Measurements from ENCODE around the gene TMED1. TPM values are rescaled to one million over a fixed set of nuclear protein-coding genes. Genes with fewer than 3 reads are reported as not detected.
"Not testable (repeated sequence)": the region's sequence is repeated elsewhere in the genome, so short reads cannot be mapped to it uniquely, and the experiment has no call there.

TMED1 gene
- polyA plus RNA-seq, 2 of the 4 experiments (the other 2 are of a cell fraction) = 29.9 to 37.0 TPM

DNA sequence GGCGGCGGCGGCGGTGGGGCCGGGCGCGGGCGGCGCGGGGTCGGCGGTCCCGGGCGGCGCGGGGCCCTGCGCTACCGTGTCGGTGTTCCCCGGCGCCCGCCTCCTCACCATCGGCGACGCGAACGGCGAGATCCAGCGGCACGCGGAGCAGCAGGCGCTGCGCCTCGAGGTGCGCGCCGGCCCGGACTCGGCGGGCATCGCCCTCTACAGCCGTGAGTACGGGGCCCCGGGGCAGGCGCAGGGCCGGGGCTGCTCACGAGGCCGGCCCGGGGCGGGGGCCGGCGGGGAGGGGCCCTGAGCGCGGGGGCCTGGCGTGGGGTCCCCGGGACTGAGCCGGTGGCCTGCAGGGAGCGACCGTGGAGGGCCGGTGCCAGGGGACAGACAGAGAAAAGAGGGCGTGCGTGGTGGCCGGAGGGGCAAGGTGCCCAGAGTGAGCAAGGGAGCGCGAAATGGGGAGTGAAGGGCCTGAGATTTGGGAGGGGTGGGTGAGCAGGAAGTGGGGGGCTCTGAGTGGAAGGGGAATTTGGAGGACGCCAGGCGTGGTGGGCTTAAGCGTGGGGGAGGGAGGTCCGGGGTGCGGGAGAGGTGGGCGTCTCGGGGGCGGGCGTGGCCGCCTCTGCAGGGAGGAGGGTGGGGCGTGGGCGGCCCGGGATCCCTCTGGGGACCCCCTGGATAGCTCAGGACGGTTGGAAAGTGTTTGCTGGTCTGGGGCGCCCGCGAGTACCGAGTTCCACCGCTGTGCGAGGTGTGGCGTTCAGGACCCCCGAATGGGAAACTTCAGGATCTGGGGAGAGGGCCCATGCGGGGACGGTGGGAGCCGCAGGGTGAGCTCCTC, 35.9 kb upstream of the TMED1 start (continued):
- TF ChIP-seq GATA3 (IDR thresholded peaks at IDR 0.05; ENCODE audit: borderline replicate concordance) (no peak), RFX5 (IDR thresholded peaks at IDR 0.05) (no peak), NR3C1 (IDR thresholded peaks at IDR 0.05) (no peak)
- TF ChIP-seq, protein P1, sequence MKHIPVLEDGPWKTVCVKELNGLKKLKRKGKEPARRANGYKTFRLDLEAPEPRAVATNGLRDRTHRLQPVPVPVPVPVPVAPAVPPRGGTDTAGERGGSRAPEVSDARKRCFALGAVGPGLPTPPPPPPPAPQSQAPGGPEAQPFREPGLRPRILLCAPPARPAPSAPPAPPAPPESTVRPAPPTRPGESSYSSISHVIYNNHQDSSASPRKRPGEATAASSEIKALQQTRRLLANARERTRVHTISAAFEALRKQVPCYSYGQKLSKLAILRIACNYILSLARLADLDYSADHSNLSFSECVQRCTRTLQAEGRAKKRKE (CRISPR knock-in tag; IDR thresholded peaks at IDR 0.05; ENCODE audit: low read depth) = no peak

DNA sequence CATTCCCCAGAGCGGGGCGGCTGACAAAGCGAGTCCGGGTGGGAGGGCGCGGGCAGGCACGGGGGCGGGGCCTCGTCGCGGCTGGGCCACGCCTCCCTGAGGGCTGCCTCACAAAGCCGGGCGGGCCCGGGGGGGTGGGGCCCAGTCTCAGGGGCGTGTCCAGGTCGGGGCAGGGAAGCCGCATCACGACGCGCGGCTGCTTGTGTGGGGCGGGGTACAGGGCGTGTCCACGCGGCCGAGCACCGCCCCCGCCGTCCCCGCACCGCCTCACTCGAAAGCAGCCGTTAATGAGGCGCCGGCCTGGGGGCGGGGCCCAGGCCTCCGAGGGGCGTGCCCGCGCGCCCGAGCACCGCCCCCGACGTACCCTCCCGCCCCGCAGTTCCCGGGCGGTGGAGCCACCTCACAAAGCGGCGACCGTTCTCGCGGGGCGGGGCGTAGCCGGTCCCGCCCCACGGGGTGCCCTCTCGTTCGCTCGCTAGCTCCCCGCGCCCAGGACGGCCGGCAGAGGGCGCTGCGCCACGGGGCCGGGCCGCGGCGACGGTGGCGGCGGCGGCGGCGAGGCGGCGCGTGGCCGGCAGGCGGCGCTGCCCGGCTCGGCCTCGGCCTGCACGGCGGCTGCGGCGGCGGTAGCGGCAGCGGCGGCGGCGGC, 35.1 kb upstream of the TMED1 start, which contains the start of gene CARM1:
Gene CARM1 (plus strand): TSS at position 599 of the 649 bp plus-strand sequence. CDS start 150 bp downstream, outside the sequence.
- ATAC-seq = peak; percentile 86 to 89
- ChIA-PET CTCF (interaction anchor here (0.6 to 1.8 kb wide), 11 partner anchors 10 to 164 kb away, joined by 3 to 6 read pairs (median 4); no protein-coding TSS in a partner anchor), POLR2A (no interaction called here)
- peaks cover 11% of the 10 kb centered on the region; the same call in 1 of the 3 replicates for H3K4me1 ChIP-seq
- TF ChIP-seq ZFP36 (IDR thresholded peaks at IDR 0.05; ENCODE audit: borderline replicate concordance, partially characterized antibody) = no peak
- TF ChIP-seq, protein P2, sequence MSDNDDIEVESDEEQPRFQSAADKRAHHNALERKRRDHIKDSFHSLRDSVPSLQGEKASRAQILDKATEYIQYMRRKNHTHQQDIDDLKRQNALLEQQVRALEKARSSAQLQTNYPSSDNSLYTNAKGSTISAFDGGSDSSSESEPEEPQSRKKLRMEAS (IDR thresholded peaks at IDR 0.05) = peak; percentile 17; the same call in 1 of the 2 replicates
- TF ChIP-seq NR3C1 (IDR thresholded peaks at IDR 0.05) = no peak
- peak; percentile 39; the same call in 2 of the 3 replicates for TF ChIP-seq SMC3 (IDR thresholded peaks at IDR 0.05)
- 0 out of 5 replicates have a peak, but pooled peaks of 1 of the 2 experiments have one; percentile 12 for TF ChIP-seq JUN (IDR thresholded peaks at IDR 0.05)
- TF ChIP-seq RAD21 (conservative IDR thresholded peaks at IDR 0.05 in 1 of 2, IDR thresholded peaks at IDR 0.05 in 1 of 2) = peak in 1 of 2 experiments; percentile 11; a peak in 1 of 5 replicates
- TF ChIP-seq, protein P3, sequence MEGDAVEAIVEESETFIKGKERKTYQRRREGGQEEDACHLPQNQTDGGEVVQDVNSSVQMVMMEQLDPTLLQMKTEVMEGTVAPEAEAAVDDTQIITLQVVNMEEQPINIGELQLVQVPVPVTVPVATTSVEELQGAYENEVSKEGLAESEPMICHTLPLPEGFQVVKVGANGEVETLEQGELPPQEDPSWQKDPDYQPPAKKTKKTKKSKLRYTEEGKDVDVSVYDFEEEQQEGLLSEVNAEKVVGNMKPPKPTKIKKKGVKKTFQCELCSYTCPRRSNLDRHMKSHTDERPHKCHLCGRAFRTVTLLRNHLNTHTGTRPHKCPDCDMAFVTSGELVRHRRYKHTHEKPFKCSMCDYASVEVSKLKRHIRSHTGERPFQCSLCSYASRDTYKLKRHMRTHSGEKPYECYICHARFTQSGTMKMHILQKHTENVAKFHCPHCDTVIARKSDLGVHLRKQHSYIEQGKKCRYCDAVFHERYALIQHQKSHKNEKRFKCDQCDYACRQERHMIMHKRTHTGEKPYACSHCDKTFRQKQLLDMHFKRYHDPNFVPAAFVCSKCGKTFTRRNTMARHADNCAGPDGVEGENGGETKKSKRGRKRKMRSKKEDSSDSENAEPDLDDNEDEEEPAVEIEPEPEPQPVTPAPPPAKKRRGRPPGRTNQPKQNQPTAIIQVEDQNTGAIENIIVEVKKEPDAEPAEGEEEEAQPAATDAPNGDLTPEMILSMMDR (IDR thresholded peaks at IDR 0.05) = peak; percentile 90
- TF ChIP-seq PHF8 (IDR thresholded peaks at IDR 0.05; ENCODE audit: borderline replicate concordance, low read depth) = no peak
- FAIRE-seq = no peak
- H3K4me3 ChIP-seq = peak within 1 kb of the TSS; percentile 99
- peak within 1 kb of the TSS; percentile 97 to 99 for H3K27ac ChIP-seq
- 0% methylated on average over 3 of the region's 99 CpGs for WGBS (ENCODE audit: missing lambda C conversion rate)
- H3K4me2 ChIP-seq = peak within 1 kb of the TSS; percentile 80
- DNase-seq (ENCODE audit: low read depth in 1 of 2, low spot score in 1 of 2) = peak; percentile 84 to 97
- no peaks in the 10 kb centered on the region for H3K9me3 ChIP-seq

DNA sequence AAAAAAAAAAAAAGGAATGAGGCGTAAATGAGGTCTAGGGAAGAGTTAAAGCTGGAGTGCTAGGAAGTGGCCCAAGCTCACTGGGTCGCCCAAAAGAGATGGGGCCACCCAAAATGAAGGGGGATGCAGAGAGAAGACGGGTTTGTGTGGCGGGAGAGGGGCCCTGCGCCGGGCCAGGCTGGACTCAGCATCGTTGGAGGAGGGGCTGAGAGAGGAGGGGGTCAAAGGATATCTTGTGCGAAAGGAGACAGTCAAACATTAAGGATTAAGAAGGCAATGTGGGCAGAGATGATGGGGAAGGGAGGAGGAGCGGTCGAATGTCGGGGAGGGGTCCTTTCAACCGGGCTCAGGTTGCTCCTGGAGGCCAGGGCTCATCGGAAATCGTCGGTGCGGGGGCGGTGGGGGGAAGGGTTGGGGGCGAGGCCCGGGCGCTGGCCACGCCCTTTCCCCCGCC, 34.5 kb upstream of the TMED1 start:
- DNase-seq (ENCODE audit: low read depth in 1 of 2, low spot score in 1 of 2) (no peak), ATAC-seq (peak in 1 of 2 experiments; percentile 51; a peak in 4 of 6 replicates), FAIRE-seq (no peak)
- TF ChIP-seq KDM1A (IDR thresholded peaks at IDR 0.05; ENCODE audit: low read depth) = no peak
- peak; percentile 43 for TF ChIP-seq POLR2A (IDR thresholded peaks at IDR 0.05; ENCODE audit: low read length)
- TF ChIP-seq JUN (IDR thresholded peaks at IDR 0.05) = peak in 1 of 2 experiments; percentile 41; a peak in 2 of 5 replicates
- TF ChIP-seq SREBF2 (IDR thresholded peaks at IDR 0.05) = no peak
- TF ChIP-seq, protein P2 (IDR thresholded peaks at IDR 0.05) = 0 out of 2 replicates have a peak, but pooled peaks have one; percentile 6
- H3K9me3 ChIP-seq = no peaks in the 10 kb centered on the region
- H3K27ac ChIP-seq = peak overlapping the region; percentile 82 to 92
- ChIA-PET POLR2A (no interaction called here), CTCF (interaction anchor here (0.6 to 1.8 kb wide), 9 partner anchors 11 to 85 kb away, joined by 3 to 6 read pairs (median 5); no protein-coding TSS in a partner anchor)
- WGBS (ENCODE audit: missing lambda C conversion rate) = 3% methylated on average over 12 of the region's 22 CpGs
- H3K4me3 ChIP-seq = peak overlapping the region; percentile 50
- H3K4me2 ChIP-seq = peak overlapping the region; percentile 80
- peaks cover 11% of the 10 kb centered on the region; the same call in 1 of the 3 replicates for H3K4me1 ChIP-seq

DNA sequence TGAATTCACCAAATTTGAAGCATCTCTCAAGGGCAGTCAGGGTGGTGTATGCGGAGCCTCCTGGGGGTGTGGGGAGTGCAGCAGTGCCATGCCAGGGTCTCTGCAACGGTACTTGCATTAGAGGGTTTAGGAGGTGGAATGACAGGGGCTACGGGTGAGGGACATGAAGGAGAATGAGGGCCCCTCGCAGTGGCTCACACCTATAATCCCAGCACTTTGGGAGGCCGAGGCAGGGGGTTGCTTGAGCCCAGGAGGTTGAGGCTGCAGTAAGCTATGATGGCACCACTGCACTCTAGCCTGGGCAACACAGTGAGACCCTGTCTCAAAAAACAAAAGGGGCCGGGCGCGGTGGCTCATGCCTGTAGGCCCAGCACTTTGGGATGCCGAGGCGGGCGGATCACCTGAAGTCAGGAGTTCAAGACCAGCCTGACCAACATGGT, 33.9 kb upstream of the TMED1 start:
- H3K9me3 ChIP-seq; ATAC-seq; DNase-seq (ENCODE audit: low read depth in 1 of 2, low spot score in 1 of 2); POLR2A ChIA-PET; H3K4me3 ChIP-seq; FAIRE-seq: not testable (repeated sequence)
- peak overlapping the region; percentile 82 to 92 for H3K27ac ChIP-seq
- peak overlapping the region; percentile 80; the same call in 2 of the 3 replicates for H3K4me2 ChIP-seq
- H3K4me1 ChIP-seq = peaks cover 11% of the 10 kb centered on the region; the same call in 1 of the 3 replicates
- CTCF ChIA-PET = interaction anchor here (1.8 kb wide), 1 partner anchor 12 kb away, joined by 5 read pairs; no protein-coding TSS in a partner anchor
- 81% methylated on average over 11 of the region's 11 CpGs for WGBS (ENCODE audit: missing lambda C conversion rate)

Measured in A549 (cell line).